Breast epithelium (tissue), 3 donors: ENCODE measurements around the gene BEND5.

Experiments
- CTCF ChIP-seq, 3 donors: fragments of 450-650 bp; IDR thresholded peaks; one replicate each; pipeline ENCODE4 v1.5.1; 2016 to 2017; ENCODE audit warnings: antibody characterized with exemption in 3 of 3, mild to moderate bottlenecking in 3 of 3, moderate library complexity in 3 of 3
- POLR2A ChIP-seq: fragments of 450-650 bp; IDR thresholded peaks from one replicate; pipeline ENCODE4 v1.6.1; 2016; ENCODE audit warnings: antibody characterized with exemption, mild to moderate bottlenecking, moderate library complexity
- POLR2AphosphoS5 ChIP-seq, 3 donors: sonication (generic); formaldehyde crosslinking; IDR thresholded peaks; one replicate each; pipeline ENCODE4 v1.6.1; 2017; ENCODE audit warnings: antibody characterized with exemption in 3 of 3

- TF ChIP-seq CTCF (IDR thresholded peaks at IDR 0.05) (no peak), POLR2A (no peak), POLR2AphosphoS5 (IDR thresholded peaks at IDR 0.05) (no peak)
Measured at GRCh38 chr1:48738356-48738755, 38.3 kb downstream of the BEND5 start.
